SIG-M5 treated with dmso at 0.1 percent for 504 hours (cell line): ENCODE results near the gene JAM2.
"Not testable (repeated sequence)": the region's sequence is repeated elsewhere in the genome, so short reads cannot be mapped to it uniquely, and the experiment has no call there.

ENCODE experiments used
- DNase-seq: peaks from one replicate; lab custom pipeline; 2025; ENCODE audit not compliant: unreplicated experiment; lab: John Stamatoyannopoulos, UW

Gene JAM2

GRCh38 chr21:25643486-25643885, 4.4 kb downstream of the JAM2 start:
- no peak for DNase-seq

GRCh38 chr21:25646474-25646873, 7.4 kb downstream of the JAM2 start:
- no peak for DNase-seq

GRCh38 chr21:25647647-25648046, 8.6 kb downstream of the JAM2 start:
- peak; percentile 72 for DNase-seq

- no peak for DNase-seq
These were observed 10.1 kb downstream of the JAM2 start for GRCh38 chr21:25649146-25649545.

- no peak for DNase-seq
These were observed 17.4 kb downstream of the JAM2 start for GRCh38 chr21:25656412-25656811.

GRCh38 chr21:25657140-25657539, 18.1 kb downstream of the JAM2 start:
- no peak for DNase-seq

GRCh38 chr21:25658427-25659035, 19.5 kb downstream of the JAM2 start:
- no peak for DNase-seq

- no peak for DNase-seq
These were observed 21.2 kb downstream of the JAM2 start for GRCh38 chr21:25660233-25660632.

- no peak for DNase-seq
These were observed 25.5 kb downstream of the JAM2 start for GRCh38 chr21:25664491-25664931.

GRCh38 chr21:25670726-25671125, 31.7 kb downstream of the JAM2 start:
- no peak for DNase-seq

GRCh38 chr21:25676451-25676850, 37.4 kb downstream of the JAM2 start:
- no peak for DNase-seq

GRCh38 chr21:25682382-25682781, 43.3 kb downstream of the JAM2 start:
- no peak for DNase-seq

GRCh38 chr21:25687787-25688186, 48.7 kb downstream of the JAM2 start:
- DNase-seq, result no peak

GRCh38 chr21:25688275-25689155, 49.5 kb downstream of the JAM2 start:
- no peak for DNase-seq

GRCh38 chr21:25689226-25689625, 50.2 kb downstream of the JAM2 start:
- DNase-seq, result no peak

- no peak for DNase-seq
These were observed 52.9 kb downstream of the JAM2 start for GRCh38 chr21:25691976-25692375.

- DNase-seq, result not testable (repeated sequence)
These were observed 56.4 kb downstream of the JAM2 start for GRCh38 chr21:25695461-25695860.

- peak; percentile 46 for DNase-seq
These were observed 61.7 kb downstream of the JAM2 start for GRCh38 chr21:25700741-25701140.

GRCh38 chr21:25701529-25701928, 62.5 kb downstream of the JAM2 start:
- DNase-seq, result no peak

GRCh38 chr21:25708467-25709065, 69.5 kb downstream of the JAM2 start:
- DNase-seq, result peak; percentile 34

GRCh38 chr21:25709684-25710265, 70.7 kb downstream of the JAM2 start:
- DNase-seq, result no peak

GRCh38 chr21:25710550-25710949, 71.5 kb downstream of the JAM2 start:
- no peak for DNase-seq
